ENCODE data around the gene NR2F1.

DNA sequence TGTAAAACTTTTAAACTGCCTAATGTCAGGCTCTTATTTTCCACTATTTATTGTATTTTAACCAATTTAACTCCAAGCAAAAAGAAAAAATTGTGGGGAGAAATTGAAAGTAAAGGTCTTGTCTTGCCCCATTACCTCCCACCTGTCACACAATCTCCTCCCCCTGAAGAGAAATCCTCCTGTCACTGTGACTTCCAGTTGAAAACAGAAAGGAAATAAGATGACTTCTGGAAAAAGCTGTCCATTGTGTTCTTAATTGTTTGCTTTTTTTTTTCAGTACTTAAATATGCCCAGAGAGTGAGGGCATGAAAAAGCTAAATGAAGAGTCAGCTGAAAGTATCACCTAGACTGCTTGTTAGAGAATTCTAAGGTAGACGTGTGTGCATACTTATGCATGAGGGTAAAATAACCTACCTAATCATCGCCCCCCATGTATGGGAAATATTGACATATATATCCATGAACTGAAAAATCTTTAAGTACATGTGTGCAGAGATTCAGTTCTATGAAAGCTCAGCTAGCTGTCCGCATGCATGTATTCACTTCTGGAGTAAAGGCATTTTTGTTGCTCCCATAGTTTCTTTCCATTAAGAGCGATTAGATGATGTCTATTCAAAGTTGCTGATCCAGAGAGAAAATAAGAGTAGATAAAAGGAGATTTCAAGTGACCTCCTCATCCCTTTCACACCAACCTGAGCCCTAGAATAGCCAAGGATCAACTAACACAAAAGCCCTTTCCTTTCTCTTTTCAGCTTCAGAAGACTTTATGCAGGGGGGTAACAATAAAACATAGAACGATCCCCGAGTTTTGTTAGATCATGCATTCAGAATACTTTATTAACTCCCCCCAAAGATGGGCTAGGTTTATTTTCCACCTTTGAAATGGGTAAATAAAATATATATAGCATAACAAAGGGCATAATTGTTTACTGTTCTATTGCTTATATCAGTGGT, 7.3 kb upstream of the NR2F1 start:
- no peak for TF ChIP-seq EZH2phosphoT487 (IDR thresholded peaks at IDR 0.05; ENCODE audit: borderline replicate concordance, low read depth, low read length)
- TF ChIP-seq, protein P1, sequence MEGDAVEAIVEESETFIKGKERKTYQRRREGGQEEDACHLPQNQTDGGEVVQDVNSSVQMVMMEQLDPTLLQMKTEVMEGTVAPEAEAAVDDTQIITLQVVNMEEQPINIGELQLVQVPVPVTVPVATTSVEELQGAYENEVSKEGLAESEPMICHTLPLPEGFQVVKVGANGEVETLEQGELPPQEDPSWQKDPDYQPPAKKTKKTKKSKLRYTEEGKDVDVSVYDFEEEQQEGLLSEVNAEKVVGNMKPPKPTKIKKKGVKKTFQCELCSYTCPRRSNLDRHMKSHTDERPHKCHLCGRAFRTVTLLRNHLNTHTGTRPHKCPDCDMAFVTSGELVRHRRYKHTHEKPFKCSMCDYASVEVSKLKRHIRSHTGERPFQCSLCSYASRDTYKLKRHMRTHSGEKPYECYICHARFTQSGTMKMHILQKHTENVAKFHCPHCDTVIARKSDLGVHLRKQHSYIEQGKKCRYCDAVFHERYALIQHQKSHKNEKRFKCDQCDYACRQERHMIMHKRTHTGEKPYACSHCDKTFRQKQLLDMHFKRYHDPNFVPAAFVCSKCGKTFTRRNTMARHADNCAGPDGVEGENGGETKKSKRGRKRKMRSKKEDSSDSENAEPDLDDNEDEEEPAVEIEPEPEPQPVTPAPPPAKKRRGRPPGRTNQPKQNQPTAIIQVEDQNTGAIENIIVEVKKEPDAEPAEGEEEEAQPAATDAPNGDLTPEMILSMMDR (conservative IDR thresholded peaks at IDR 0.05; ENCODE audit: low read length): no peak
